ENCODE measurements around the gene CHAD.

DNA sequence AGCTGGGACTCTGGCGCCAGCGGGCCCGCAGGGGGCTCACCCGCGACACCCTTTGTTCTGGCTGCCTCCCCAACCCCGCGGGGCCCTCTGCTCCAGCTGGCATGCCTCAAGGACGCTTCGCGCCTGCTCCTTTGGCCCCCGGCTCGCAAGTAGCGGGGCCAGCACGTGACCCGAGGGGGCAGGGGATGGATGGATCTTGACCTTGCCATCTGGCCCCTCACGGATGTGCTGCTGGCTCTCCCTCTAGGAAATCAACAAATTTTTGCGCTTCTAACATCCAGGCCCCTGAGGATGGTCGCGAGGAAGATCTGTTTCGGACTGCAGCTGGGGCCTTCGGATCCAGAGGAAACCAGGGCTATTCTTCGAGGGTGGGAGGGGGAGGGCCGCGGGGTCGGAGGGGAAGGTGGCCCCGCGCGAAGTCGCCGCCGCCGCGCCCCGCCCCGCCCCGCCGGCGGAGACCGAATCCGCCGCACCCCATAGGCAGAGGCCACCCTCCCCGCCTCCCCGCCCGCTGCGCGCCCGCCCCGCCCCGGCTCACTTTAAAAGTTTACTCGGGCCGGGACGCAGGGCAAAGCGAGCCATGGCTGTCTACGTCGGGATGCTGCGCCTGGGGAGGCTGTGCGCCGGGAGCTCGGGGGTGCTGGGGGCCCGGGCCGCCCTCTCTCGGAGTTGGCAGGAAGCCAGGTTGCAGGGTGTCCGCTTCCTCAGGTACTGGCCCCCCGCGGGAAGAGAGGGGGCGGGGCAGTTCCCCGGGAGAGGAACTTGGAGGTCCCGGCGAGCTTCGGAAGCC, 42.8 kb downstream of the CHAD start, which contains the start of gene ACSF2:
- TF ChIP-seq, protein P1, sequence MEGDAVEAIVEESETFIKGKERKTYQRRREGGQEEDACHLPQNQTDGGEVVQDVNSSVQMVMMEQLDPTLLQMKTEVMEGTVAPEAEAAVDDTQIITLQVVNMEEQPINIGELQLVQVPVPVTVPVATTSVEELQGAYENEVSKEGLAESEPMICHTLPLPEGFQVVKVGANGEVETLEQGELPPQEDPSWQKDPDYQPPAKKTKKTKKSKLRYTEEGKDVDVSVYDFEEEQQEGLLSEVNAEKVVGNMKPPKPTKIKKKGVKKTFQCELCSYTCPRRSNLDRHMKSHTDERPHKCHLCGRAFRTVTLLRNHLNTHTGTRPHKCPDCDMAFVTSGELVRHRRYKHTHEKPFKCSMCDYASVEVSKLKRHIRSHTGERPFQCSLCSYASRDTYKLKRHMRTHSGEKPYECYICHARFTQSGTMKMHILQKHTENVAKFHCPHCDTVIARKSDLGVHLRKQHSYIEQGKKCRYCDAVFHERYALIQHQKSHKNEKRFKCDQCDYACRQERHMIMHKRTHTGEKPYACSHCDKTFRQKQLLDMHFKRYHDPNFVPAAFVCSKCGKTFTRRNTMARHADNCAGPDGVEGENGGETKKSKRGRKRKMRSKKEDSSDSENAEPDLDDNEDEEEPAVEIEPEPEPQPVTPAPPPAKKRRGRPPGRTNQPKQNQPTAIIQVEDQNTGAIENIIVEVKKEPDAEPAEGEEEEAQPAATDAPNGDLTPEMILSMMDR (conservative IDR thresholded peaks at IDR 0.05; ENCODE audit: low read length), result no peak
- TF ChIP-seq EZH2phosphoT487 (IDR thresholded peaks at IDR 0.05; ENCODE audit: borderline replicate concordance, low read depth, low read length), result no peak
